GM10266 (cell line): ENCODE data around the gene TTC1.
A peak's percentile ranks its signal among the peaks of the same experiment; 100 is the strongest.

ENCODE experiments used
- DNase-seq: peaks from one replicate; pipeline ENCODE4 v3.0.0; 2012; ENCODE audit errors: extremely low spot score
- TF ChIP-seq, protein P1 (sequence below): IDR thresholded peaks from 2 replicates; pipeline ENCODE4 v1.5.1; 2012; ENCODE audit warnings: mild to moderate bottlenecking, low read depth; ENCODE audit not compliant: control insufficient read depth, insufficient read depth; ENCODE audit errors: missing control alignments

Gene TTC1

DNA sequence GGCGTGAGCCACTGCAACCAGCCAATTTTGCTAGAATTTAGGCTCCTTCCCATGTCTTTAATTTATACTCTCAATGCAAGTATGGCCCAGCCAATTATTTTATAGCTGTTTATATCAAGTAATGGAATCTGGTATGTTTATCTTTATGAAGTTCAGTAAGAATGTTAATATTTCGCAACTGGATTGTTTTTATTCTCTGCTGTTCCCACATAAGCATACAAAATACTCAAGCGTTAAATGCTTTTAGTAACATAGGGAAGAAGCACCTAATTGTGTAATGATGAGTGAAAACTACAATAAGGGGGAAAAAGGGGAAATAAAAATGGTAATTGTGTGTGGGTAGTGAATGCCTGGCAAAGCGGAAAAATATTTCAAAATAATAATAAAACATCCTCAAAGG, 89.1 kb downstream of the TTC1 start:
- no peak for DNase-seq
- TF ChIP-seq, protein P1, sequence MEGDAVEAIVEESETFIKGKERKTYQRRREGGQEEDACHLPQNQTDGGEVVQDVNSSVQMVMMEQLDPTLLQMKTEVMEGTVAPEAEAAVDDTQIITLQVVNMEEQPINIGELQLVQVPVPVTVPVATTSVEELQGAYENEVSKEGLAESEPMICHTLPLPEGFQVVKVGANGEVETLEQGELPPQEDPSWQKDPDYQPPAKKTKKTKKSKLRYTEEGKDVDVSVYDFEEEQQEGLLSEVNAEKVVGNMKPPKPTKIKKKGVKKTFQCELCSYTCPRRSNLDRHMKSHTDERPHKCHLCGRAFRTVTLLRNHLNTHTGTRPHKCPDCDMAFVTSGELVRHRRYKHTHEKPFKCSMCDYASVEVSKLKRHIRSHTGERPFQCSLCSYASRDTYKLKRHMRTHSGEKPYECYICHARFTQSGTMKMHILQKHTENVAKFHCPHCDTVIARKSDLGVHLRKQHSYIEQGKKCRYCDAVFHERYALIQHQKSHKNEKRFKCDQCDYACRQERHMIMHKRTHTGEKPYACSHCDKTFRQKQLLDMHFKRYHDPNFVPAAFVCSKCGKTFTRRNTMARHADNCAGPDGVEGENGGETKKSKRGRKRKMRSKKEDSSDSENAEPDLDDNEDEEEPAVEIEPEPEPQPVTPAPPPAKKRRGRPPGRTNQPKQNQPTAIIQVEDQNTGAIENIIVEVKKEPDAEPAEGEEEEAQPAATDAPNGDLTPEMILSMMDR: no peak

- peak; percentile 35 for DNase-seq
- TF ChIP-seq, protein P1: no peak
These were observed 96.9 kb downstream of the TTC1 start for GRCh38 chr5:160105686-160106360.

DNA sequence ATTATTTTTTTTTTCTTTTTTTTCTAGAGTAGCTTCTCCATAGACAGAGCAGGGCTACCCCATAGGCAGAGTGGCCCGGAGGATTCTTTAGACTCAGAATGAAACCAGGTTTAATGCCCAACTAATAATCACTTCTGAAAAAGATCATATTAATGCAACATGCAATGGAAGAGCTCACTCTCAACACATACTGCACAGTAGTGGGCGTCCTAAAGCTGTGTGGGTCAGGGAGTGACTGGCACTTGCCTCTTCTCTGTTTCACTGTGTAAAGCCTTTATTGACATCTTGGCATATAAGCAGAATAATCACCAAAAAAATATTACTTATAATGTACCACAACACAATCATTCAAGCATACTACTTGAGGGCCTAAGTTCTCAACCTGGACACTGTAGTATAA, 99.2 kb downstream of the TTC1 start:
- TF ChIP-seq, protein P1: no peak
- DNase-seq: no peak
